ENCODE results near the gene AP4M1. TPM values are rescaled to one million over a fixed set of nuclear protein-coding genes. Genes with fewer than 3 reads are reported as not detected.

AP4M1 gene
- total RNA-seq, 1 donor from 2014 or later: 15.5 TPM

GRCh38 chr7:100080907-100081534 is 20.4 kb upstream of the AP4M1 start:
- peaks cover 3% of the 10 kb centered on the region for H3K9me3 ChIP-seq (ENCODE audit: insufficient read depth, low read depth, low read length)
- peak overlapping the region; percentile 94 for H3K27ac Mint-ChIP-seq (ENCODE audit: unreplicated experiment)
- H3K4me3 Mint-ChIP-seq (ENCODE audit: unreplicated experiment): peak overlapping the region; percentile 98
- FAIRE-seq (no peak), DNase-seq (ENCODE audit: low read depth) (no peak)
- TF ChIP-seq CTCF (IDR thresholded peaks at IDR 0.05; ENCODE audit: insufficient read depth, low read depth, low read length) (no peak), EZH2 (IDR thresholded peaks at IDR 0.05; ENCODE audit: insufficient read depth, low read length) (no peak)
- peaks cover 23% of the 10 kb centered on the region for H3K4me1 Mint-ChIP-seq (ENCODE audit: low read depth, unreplicated experiment)
- H3K27me3 ChIP-seq (ENCODE audit: insufficient read depth, low read length): no peaks in the 10 kb centered on the region
- peaks cover 22% of the 10 kb centered on the region for H3K36me3 ChIP-seq (ENCODE audit: insufficient read depth, low read length)
- H4K20me1 ChIP-seq (ENCODE audit: insufficient read depth, low read length): peaks cover 33% of the 10 kb centered on the region
- peaks cover 24% of the 10 kb centered on the region for H3K4me1 ChIP-seq (ENCODE audit: insufficient read depth, low read length)
- H2AFZ ChIP-seq (ENCODE audit: low read depth, low read length): peak overlapping the region; percentile 59
- H3K36me3 Mint-ChIP-seq (ENCODE audit: low read depth, unreplicated experiment): peaks cover 17% of the 10 kb centered on the region
- no peaks in the 10 kb centered on the region for H3K9me3 Mint-ChIP-seq (ENCODE audit: unreplicated experiment)
- H3K4me3 ChIP-seq (ENCODE audit: insufficient read depth, low read depth, low read length): peak overlapping the region; percentile 96
- no peaks in the 10 kb centered on the region for H3K27me3 Mint-ChIP-seq (ENCODE audit: low read depth, unreplicated experiment)
- H3K27ac ChIP-seq (ENCODE audit: low read depth, low read length): peak overlapping the region; percentile 93
- peaks cover 56% of the 10 kb centered on the region for H3K79me2 ChIP-seq (ENCODE audit: insufficient read depth, low read length)
- peak overlapping the region; percentile 90 for H3K4me2 ChIP-seq (ENCODE audit: low read length)
- H3K9ac ChIP-seq (ENCODE audit: low read length): peak overlapping the region; percentile 99

- no peaks in the 10 kb centered on the region for H3K9me3 Mint-ChIP-seq (ENCODE audit: unreplicated experiment)
- Histone ChIP-seq H3K9me3 (ENCODE audit: insufficient read depth, low read depth, low read length) (peaks cover 3% of the 10 kb centered on the region), H3K9ac (ENCODE audit: low read length) (peak within 1 kb of the TSS; percentile 99), H3K27ac (ENCODE audit: low read depth, low read length) (peak within 1 kb of the TSS; percentile 93), H3K79me2 (ENCODE audit: insufficient read depth, low read length) (peaks cover 50% of the 10 kb centered on the region), H3K27me3 (ENCODE audit: insufficient read depth, low read length) (no peaks in the 10 kb centered on the region), H2AFZ (ENCODE audit: low read depth, low read length) (peak within 1 kb of the TSS; percentile 59), H3K4me1 (ENCODE audit: insufficient read depth, low read length) (peaks cover 25% of the 10 kb centered on the region), H3K4me3 (ENCODE audit: insufficient read depth, low read depth, low read length) (peak within 1 kb of the TSS; percentile 96), H3K36me3 (ENCODE audit: insufficient read depth, low read length) (peaks cover 19% of the 10 kb centered on the region), H3K4me2 (ENCODE audit: low read length) (peak within 1 kb of the TSS; percentile 90), H4K20me1 (ENCODE audit: insufficient read depth, low read length) (peaks cover 30% of the 10 kb centered on the region)
- no peaks in the 10 kb centered on the region for H3K27me3 Mint-ChIP-seq (ENCODE audit: low read depth, unreplicated experiment)
- peak within 1 kb of the TSS; percentile 98 for H3K4me3 Mint-ChIP-seq (ENCODE audit: unreplicated experiment)
- peaks cover 13% of the 10 kb centered on the region for H3K36me3 Mint-ChIP-seq (ENCODE audit: low read depth, unreplicated experiment)
- peak within 1 kb of the TSS; percentile 94 for H3K27ac Mint-ChIP-seq (ENCODE audit: unreplicated experiment)
- DNase-seq (ENCODE audit: low read depth) (peak; percentile 98), FAIRE-seq (peak; percentile 45)
- peaks cover 23% of the 10 kb centered on the region for H3K4me1 Mint-ChIP-seq (ENCODE audit: low read depth, unreplicated experiment)
- TF ChIP-seq EZH2 (IDR thresholded peaks at IDR 0.05; ENCODE audit: insufficient read depth, low read length) (no peak), CTCF (IDR thresholded peaks at IDR 0.05; ENCODE audit: insufficient read depth, low read depth, low read length) (peak; percentile 68)
Measured at GRCh38 chr7:100081535-100082102, 19.8 kb upstream of the AP4M1 start, which contains the start of gene ZNF3. Gene ZNF3 (minus strand): TSS chr7:100081723. CDS start chr7:100077357, 4,366 bp downstream.

- no peak for FAIRE-seq
Measured at GRCh38 chr7:100082978-100083377, 18.5 kb upstream of the AP4M1 start.

More at GRCh38 chr7:100082978-100083377, 18.5 kb upstream of the AP4M1 start:
- H2AFZ ChIP-seq (ENCODE audit: low read depth, low read length): no peak overlapping the region
- H3K9me3 ChIP-seq (ENCODE audit: insufficient read depth, low read depth, low read length): no peaks in the 10 kb centered on the region
- peaks cover 21% of the 10 kb centered on the region for H4K20me1 ChIP-seq (ENCODE audit: insufficient read depth, low read length)
- H3K4me2 ChIP-seq (ENCODE audit: low read length): peak overlapping the region; percentile 90
- TF ChIP-seq CTCF (IDR thresholded peaks at IDR 0.05; ENCODE audit: insufficient read depth, low read depth, low read length): no peak
- no peak for TF ChIP-seq EZH2 (IDR thresholded peaks at IDR 0.05; ENCODE audit: insufficient read depth, low read length)
- no peaks in the 10 kb centered on the region for H3K27me3 ChIP-seq (ENCODE audit: insufficient read depth, low read length)
- no peaks in the 10 kb centered on the region for H3K27me3 Mint-ChIP-seq (ENCODE audit: low read depth, unreplicated experiment)
- no peak overlapping the region for H3K4me3 ChIP-seq (ENCODE audit: insufficient read depth, low read depth, low read length)
- peaks cover 38% of the 10 kb centered on the region for H3K4me1 ChIP-seq (ENCODE audit: insufficient read depth, low read length)
- peaks cover 6% of the 10 kb centered on the region for H3K36me3 Mint-ChIP-seq (ENCODE audit: low read depth, unreplicated experiment)
- H3K36me3 ChIP-seq (ENCODE audit: insufficient read depth, low read length): peaks cover 11% of the 10 kb centered on the region
- no peaks in the 10 kb centered on the region for H3K9me3 Mint-ChIP-seq (ENCODE audit: unreplicated experiment)
- DNase-seq (ENCODE audit: low read depth): no peak
- peak overlapping the region; percentile 99 for H3K9ac ChIP-seq (ENCODE audit: low read length)
- peaks cover 23% of the 10 kb centered on the region for H3K4me1 Mint-ChIP-seq (ENCODE audit: low read depth, unreplicated experiment)
- H3K4me3 Mint-ChIP-seq (ENCODE audit: unreplicated experiment): peak overlapping the region; percentile 98
- peak overlapping the region; percentile 85 for H3K27ac Mint-ChIP-seq (ENCODE audit: unreplicated experiment)
- H3K79me2 ChIP-seq (ENCODE audit: insufficient read depth, low read length): peaks cover 37% of the 10 kb centered on the region
- no peak overlapping the region for H3K27ac ChIP-seq (ENCODE audit: low read depth, low read length)

Measured in astrocyte (in vitro differentiated cells and primary cell).